ENCODE measurements around the gene ZBTB11. TPM values are rescaled to one million over a fixed set of nuclear protein-coding genes. Genes with fewer than 3 reads are reported as not detected.

Gene ZBTB11
- total and polyA plus RNA-seq, 9 of the 15 experiments (the other 6 are each of a cell fraction or from before 2014, with no cell fraction given) = 6.2 to 31.9 (median 21.4) TPM

DNA sequence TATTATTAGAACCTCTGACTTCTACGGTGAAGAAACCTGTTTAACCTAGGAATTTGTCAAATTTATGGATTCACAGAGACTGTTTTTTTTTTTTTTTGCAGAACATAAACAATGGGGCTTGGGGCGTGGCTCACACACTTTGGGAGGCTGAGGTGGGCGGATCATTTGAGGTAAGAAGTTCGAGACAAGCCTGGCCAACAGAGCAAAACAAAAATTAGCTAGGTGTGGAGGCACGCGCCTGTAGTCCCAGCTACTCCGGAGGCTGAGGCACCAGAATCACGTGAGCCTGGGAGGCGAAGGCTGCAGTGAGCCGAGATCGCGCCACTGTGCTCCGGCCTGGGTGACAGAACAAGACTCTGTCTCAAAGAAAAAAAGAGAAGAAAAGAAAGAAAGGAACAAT lies 3.0 kb downstream of the ZBTB11 start:
- DNase-seq (ENCODE audit: extremely low read depth in 1 of 4, low spot score in 3 of 4) (peak in 1 of 4 experiments; percentile 60), ATAC-seq (no peak), FAIRE-seq (peak; percentile 69)
- no peak overlapping the region for H2AFZ ChIP-seq (ENCODE audit: low read depth, low read length)
- H4K20me1 ChIP-seq (replicated peaks; ENCODE audit: control insufficient read depth, insufficient read depth, low read length) = no peaks in the 10 kb centered on the region
- ChIA-PET POLR2A (interaction anchor here (0.6 to 1.6 kb wide), 3 partner anchors 10 to 296 kb away, joined by 3 to 6 read pairs (median 3); no protein-coding TSS in a partner anchor), CTCF (ENCODE audit: low intra/inter-chr PET ratio) (no interaction called here)
- intact Hi-C loops (cut with micrococcal nuclease) (no loop called here), in situ Hi-C loops (cut with MboI) (no loop called here)
- 6% methylated on average over 12 of the region's 13 CpGs for WGBS (ENCODE audit: insufficient coverage, low coverage, missing lambda C conversion rate)
- H3K36me3 ChIP-seq (ENCODE audit: control insufficient read depth, insufficient read depth, low read length) = peaks cover 37% of the 10 kb centered on the region; the same call in 2 of the 3 replicates
- H3K9me3 ChIP-seq (replicated peaks; ENCODE audit: control insufficient read depth, insufficient read depth, low read depth, low read length) = no peaks in the 10 kb centered on the region
- peak overlapping the region; percentile 72 to 74 for H3K9ac ChIP-seq (ENCODE audit: insufficient read depth in 1 of 2, low read depth in 2 of 2, low read length in 2 of 2)
- H3K4me1 ChIP-seq (replicated peaks in 1 of 2; ENCODE audit: control insufficient read depth in 2 of 2, insufficient read depth in 2 of 2, low read length in 2 of 2) = peaks cover 6 to 11% of the 10 kb centered on the region in 2 experiments; a peak in 4 of 5 replicates
- peak overlapping the region; percentile 71 for H3K4me2 ChIP-seq (ENCODE audit: insufficient read depth, low read length)
- no peaks in the 10 kb centered on the region for H3K27me3 ChIP-seq (ENCODE audit: control insufficient read depth in 2 of 2, insufficient read depth in 2 of 2, low read length in 2 of 2)
- peak overlapping the region; percentile 67; the same call in 2 of the 3 replicates for H3K27ac ChIP-seq (ENCODE audit: extremely low read depth, low read depth, low read length)
- BruUV-seq (replicated peaks) = no TSS peak
- H3K79me2 ChIP-seq (ENCODE audit: control insufficient read depth, insufficient read depth, low read length) = peaks cover 80% of the 10 kb centered on the region
- H3K9me1 ChIP-seq (ENCODE audit: control insufficient read depth, insufficient read depth, low read length) = no peaks in the 10 kb centered on the region
- peak overlapping the region; percentile 79 for H3K4me3 ChIP-seq
- TF ChIP-seq BHLHE40 (IDR thresholded peaks at IDR 0.05; ENCODE audit: low read length) (peak; percentile 82), EGR1 (conservative IDR thresholded peaks at IDR 0.05) (0 out of 2 replicates have a peak, but pooled peaks have one; percentile 24)
- TF ChIP-seq, protein P1, sequence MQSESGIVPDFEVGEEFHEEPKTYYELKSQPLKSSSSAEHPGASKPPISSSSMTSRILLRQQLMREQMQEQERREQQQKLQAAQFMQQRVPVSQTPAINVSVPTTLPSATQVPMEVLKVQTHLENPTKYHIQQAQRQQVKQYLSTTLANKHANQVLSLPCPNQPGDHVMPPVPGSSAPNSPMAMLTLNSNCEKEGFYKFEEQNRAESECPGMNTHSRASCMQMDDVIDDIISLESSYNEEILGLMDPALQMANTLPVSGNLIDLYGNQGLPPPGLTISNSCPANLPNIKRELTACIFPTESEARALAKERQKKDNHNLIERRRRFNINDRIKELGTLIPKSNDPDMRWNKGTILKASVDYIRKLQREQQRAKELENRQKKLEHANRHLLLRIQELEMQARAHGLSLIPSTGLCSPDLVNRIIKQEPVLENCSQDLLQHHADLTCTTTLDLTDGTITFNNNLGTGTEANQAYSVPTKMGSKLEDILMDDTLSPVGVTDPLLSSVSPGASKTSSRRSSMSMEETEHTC (IDR thresholded peaks at IDR 0.05) = 0 out of 2 replicates have a peak, but pooled peaks have one; percentile 27
- TF ChIP-seq, protein P2, sequence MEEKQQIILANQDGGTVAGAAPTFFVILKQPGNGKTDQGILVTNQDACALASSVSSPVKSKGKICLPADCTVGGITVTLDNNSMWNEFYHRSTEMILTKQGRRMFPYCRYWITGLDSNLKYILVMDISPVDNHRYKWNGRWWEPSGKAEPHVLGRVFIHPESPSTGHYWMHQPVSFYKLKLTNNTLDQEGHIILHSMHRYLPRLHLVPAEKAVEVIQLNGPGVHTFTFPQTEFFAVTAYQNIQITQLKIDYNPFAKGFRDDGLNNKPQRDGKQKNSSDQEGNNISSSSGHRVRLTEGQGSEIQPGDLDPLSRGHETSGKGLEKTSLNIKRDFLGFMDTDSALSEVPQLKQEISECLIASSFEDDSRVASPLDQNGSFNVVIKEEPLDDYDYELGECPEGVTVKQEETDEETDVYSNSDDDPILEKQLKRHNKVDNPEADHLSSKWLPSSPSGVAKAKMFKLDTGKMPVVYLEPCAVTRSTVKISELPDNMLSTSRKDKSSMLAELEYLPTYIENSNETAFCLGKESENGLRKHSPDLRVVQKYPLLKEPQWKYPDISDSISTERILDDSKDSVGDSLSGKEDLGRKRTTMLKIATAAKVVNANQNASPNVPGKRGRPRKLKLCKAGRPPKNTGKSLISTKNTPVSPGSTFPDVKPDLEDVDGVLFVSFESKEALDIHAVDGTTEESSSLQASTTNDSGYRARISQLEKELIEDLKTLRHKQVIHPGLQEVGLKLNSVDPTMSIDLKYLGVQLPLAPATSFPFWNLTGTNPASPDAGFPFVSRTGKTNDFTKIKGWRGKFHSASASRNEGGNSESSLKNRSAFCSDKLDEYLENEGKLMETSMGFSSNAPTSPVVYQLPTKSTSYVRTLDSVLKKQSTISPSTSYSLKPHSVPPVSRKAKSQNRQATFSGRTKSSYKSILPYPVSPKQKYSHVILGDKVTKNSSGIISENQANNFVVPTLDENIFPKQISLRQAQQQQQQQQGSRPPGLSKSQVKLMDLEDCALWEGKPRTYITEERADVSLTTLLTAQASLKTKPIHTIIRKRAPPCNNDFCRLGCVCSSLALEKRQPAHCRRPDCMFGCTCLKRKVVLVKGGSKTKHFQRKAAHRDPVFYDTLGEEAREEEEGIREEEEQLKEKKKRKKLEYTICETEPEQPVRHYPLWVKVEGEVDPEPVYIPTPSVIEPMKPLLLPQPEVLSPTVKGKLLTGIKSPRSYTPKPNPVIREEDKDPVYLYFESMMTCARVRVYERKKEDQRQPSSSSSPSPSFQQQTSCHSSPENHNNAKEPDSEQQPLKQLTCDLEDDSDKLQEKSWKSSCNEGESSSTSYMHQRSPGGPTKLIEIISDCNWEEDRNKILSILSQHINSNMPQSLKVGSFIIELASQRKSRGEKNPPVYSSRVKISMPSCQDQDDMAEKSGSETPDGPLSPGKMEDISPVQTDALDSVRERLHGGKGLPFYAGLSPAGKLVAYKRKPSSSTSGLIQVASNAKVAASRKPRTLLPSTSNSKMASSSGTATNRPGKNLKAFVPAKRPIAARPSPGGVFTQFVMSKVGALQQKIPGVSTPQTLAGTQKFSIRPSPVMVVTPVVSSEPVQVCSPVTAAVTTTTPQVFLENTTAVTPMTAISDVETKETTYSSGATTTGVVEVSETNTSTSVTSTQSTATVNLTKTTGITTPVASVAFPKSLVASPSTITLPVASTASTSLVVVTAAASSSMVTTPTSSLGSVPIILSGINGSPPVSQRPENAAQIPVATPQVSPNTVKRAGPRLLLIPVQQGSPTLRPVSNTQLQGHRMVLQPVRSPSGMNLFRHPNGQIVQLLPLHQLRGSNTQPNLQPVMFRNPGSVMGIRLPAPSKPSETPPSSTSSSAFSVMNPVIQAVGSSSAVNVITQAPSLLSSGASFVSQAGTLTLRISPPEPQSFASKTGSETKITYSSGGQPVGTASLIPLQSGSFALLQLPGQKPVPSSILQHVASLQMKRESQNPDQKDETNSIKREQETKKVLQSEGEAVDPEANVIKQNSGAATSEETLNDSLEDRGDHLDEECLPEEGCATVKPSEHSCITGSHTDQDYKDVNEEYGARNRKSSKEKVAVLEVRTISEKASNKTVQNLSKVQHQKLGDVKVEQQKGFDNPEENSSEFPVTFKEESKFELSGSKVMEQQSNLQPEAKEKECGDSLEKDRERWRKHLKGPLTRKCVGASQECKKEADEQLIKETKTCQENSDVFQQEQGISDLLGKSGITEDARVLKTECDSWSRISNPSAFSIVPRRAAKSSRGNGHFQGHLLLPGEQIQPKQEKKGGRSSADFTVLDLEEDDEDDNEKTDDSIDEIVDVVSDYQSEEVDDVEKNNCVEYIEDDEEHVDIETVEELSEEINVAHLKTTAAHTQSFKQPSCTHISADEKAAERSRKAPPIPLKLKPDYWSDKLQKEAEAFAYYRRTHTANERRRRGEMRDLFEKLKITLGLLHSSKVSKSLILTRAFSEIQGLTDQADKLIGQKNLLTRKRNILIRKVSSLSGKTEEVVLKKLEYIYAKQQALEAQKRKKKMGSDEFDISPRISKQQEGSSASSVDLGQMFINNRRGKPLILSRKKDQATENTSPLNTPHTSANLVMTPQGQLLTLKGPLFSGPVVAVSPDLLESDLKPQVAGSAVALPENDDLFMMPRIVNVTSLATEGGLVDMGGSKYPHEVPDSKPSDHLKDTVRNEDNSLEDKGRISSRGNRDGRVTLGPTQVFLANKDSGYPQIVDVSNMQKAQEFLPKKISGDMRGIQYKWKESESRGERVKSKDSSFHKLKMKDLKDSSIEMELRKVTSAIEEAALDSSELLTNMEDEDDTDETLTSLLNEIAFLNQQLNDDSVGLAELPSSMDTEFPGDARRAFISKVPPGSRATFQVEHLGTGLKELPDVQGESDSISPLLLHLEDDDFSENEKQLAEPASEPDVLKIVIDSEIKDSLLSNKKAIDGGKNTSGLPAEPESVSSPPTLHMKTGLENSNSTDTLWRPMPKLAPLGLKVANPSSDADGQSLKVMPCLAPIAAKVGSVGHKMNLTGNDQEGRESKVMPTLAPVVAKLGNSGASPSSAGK (IDR thresholded peaks at IDR 0.05) = peak; percentile 81
- TF ChIP-seq, protein P3, sequence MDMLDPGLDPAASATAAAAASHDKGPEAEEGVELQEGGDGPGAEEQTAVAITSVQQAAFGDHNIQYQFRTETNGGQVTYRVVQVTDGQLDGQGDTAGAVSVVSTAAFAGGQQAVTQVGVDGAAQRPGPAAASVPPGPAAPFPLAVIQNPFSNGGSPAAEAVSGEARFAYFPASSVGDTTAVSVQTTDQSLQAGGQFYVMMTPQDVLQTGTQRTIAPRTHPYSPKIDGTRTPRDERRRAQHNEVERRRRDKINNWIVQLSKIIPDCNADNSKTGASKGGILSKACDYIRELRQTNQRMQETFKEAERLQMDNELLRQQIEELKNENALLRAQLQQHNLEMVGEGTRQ (CRISPR knock-in tag; IDR thresholded peaks at IDR 0.05) = peak; percentile 75
- TF ChIP-seq, protein P4, sequence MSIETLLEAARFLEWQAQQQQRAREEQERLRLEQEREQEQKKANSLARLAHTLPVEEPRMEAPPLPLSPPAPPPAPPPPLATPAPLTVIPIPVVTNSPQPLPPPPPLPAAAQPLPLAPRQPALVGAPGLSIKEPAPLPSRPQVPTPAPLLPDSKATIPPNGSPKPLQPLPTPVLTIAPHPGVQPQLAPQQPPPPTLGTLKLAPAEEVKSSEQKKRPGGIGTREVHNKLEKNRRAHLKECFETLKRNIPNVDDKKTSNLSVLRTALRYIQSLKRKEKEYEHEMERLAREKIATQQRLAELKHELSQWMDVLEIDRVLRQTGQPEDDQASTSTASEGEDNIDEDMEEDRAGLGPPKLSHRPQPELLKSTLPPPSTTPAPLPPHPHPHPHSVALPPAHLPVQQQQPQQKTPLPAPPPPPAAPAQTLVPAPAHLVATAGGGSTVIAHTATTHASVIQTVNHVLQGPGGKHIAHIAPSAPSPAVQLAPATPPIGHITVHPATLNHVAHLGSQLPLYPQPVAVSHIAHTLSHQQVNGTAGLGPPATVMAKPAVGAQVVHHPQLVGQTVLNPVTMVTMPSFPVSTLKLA (conservative IDR thresholded peaks at IDR 0.05) = peak in 1 of 2 experiments; percentile 28; a peak in 2 of 4 replicates

Measured in K562 (cell line).